GM19438 (cell line): ENCODE results near the gene GMPR2.

Experiments used
- ATAC-seq: cut with Tn5 transposase; IDR thresholded peaks from one replicate; pipeline ENCODE4 v1.9.1; 2021; ENCODE audit warnings: low read depth; ENCODE audit not compliant: unreplicated experiment

GMPR2 gene

GRCh38 chr14:24232645-24233537, at the start of gene GMPR2:
TSS of gene GMPR2 (plus strand) at chr14:24232929. CDS start at chr14:24233254, 325 bp downstream.
- peak; percentile 48 for ATAC-seq

GRCh38 chr14:24183014-24183481, 49.7 kb upstream of the GMPR2 start:
- ATAC-seq = no peak

DNA sequence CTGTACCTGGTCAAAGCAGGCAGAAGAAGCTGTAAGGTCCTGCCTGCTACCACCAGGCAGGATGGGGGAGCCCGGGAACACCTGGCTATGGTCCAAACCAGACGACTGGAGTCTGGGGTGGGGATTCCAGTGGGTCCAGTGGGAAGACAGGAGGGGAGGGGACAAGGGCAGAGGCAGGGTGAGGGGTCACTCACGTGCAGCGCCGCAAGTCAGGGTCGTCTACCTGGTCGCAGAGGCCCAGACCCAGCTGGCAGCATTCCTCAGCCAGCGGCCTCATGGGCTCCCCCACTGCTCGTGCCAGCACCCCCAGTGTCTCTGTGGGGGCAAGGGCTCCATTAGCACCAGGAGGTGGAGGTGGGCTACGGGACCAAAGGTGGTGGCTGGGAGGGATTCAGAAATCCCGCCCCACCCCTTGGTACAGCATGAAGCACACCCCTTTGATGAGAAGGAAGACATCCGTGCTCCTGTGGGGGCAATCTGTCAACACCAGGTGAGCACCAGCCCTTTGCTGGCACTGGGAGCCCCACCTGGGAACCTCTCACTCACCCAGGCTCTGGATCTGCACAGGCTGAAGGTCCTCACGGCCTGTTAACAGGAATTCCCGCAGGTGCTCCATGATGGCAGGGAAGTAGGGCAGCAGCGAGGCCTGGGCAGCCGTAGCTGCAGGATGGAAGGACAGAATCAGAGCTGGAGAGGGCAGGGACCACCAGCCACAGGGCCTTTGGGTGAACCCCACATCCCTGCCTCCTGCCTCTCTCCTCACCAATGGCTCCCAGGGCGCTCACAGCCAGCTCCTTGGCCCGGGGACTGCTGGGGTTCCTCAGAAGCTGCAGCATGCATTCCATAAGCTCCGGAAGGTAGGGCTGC, 48.4 kb upstream of the GMPR2 start:
- no peak for ATAC-seq

DNA sequence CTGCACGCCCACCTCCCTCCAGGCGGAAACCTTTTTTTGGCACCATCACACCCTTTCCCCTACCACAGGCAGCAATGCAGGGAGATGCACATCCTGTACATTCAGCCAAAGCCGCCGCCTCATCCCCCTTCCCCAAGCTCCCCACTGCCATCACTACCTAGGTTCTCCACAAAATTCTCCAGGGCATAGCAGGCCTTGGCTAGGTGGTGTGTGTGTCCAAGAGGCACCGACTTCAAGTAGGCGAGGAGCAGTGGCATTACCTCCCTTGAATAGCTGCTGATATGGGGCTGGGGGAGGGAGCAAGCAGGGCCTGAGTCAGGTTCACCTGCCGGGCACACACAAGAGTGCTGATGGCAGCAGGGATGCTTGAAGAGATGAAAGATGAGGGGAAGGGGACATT, 47.7 kb upstream of the GMPR2 start:
- ATAC-seq = no peak

DNA sequence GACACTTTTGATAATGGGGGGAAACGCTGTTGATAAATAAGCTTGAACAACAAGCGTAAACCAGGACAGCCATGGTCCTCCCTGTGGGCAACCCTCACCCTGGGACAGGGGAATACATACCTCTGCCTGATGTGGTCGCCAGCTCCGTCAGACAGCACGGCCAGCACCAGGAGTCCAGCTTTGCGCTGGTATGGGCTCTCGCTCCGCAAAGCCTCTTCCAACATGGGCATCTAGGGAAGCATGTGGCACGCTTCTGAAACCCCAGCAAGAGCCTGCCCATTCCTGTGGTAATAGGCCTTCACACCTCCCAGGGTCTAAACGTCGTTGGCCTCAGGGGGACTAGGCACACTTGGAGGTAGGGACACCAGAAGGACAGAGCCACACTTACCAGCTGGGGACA, 47.0 kb upstream of the GMPR2 start:
- ATAC-seq = no peak

- ATAC-seq = no peak
These were observed 45.7 kb upstream of the GMPR2 start for GRCh38 chr14:24186831-24187538.

DNA sequence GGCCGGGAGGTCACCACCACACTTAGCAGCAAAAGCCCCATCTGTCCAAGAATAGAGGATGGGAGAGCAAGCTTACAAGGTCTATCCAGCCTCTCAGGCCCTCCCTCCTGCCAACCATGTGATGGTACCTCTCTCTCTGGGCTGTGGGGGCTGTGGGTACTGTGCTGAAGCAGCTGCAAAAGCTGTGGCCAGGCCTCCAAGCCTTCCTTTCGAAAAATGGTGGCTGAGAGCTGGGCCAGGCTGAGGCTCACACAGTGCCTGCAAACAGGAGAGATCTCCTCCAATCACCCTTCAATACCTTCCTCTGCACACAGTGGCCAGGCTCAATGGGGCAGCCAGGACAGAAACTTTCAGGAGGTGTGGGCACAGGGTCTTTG, 45.2 kb upstream of the GMPR2 start:
- ATAC-seq = no peak

DNA sequence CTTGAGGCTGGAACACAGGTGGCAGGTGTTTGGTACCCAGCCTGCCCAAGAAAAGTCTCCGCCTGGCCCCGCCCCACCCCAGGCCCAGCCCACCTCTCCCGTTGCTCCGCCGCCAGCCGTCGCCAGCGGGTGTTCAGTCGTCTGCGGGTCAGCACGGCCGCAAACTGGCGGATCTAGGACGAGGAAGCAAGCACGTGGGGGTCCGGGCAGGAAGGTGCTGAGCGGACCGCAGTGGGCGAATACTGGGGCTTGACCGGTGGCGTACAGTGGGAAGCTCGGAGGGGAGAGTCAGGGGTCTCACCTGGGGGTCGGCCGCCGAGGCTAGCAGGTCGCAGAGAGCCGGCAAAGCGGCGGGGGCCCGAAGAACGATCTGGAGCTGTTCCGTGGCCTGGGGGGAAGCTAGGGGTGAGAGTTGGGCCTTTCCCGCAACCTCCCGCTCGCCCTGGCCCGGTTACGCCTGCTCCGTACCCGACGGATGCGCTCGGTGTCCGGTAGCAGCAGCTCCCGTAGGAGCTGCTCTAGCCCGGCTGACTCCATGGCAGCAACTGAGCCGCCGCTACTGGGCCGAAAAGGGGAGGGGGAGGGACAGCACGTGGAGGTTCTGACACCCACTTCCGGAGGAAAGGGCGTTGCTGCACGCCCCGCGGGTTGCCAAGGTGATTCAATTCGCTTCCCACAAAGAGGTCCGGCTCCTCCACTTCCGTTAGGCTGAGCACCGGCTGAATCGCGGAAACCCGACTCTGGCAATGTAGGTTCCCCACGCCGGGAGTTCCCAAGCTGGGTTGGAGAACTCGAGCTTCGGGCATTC, 44.3 kb upstream of the GMPR2 start, which contains the start of gene IPO4:
TSS of gene IPO4 (minus strand) at position 566 of the 808 bp plus-strand sequence. CDS start at position 537, 29 bp downstream.
- ATAC-seq = peak; percentile 92

GRCh38 chr14:24189059-24189375, 43.7 kb upstream of the GMPR2 start:
- ATAC-seq = no peak

- no peak for ATAC-seq
These were observed 43.3 kb upstream of the GMPR2 start for GRCh38 chr14:24189460-24189859.

DNA sequence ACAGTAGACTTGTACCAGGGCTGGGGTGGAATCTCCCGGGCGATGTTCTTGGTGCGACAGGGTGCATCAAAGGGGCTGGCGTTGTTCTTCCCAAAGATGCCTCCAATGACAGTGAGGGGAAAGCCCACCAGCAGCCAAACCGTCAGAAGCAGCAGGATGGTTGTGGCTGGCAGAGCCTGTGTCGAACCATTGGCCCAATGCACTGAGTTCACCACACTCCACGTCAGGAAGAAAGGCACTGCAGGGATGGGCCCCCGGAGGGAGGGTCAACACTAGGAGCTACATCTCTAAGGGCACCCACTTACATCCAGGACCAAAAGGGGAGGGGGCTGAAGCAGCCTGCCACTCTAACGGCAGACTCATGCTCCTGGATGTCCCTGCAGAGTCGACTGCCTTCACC, 42.3 kb upstream of the GMPR2 start:
- no peak for ATAC-seq

- no peak for ATAC-seq
These were observed 39.8 kb upstream of the GMPR2 start for GRCh38 chr14:24192933-24193332.

DNA sequence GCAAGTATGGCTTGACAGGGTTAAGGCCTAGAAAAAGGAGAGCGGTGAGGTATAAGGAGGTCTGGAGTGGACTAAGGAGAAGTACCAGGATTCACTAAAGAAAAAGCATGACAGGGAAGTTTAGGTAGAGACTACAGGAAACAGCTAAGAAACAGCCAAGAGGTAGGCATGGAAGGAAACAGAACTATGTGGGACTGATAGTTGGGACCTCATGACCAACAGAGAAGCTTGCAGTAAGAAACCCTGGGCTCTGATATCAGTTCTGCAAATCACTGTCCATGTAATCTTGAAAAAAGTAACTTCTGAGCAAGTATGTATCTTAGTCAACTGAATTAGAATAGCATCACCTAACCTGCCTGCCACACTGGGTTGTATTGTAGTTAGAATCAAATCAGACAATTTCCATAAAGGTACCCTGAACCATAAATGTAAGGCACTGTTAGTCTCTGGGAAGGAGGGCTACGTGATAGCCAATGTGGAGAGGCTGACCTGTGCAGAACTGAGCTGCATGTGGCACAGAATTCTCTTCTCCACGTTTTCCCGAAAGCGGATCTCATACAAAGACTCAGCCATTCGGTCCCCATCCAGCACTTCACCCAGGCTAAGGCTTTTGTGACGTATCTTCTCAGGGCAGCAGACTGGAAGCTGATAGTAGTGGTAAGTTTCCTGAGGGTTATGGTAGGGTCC, 38.4 kb upstream of the GMPR2 start:
- no peak for ATAC-seq

DNA sequence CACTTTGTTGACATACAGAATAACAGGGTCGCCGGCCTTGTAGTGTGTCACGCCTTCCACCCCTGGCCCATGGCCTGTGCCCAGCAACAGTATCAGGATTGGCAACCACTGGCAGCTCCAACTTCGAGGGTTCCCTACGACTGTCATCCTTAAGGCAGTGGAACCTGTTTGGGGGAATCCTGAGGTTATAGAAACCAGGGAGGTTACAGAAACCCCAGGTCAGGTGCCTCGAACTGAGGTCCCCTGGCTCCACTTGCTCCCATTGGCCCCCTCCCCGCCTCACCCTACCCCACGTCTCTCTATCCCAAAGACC, 37.9 kb upstream of the GMPR2 start:
- ATAC-seq = no peak

DNA sequence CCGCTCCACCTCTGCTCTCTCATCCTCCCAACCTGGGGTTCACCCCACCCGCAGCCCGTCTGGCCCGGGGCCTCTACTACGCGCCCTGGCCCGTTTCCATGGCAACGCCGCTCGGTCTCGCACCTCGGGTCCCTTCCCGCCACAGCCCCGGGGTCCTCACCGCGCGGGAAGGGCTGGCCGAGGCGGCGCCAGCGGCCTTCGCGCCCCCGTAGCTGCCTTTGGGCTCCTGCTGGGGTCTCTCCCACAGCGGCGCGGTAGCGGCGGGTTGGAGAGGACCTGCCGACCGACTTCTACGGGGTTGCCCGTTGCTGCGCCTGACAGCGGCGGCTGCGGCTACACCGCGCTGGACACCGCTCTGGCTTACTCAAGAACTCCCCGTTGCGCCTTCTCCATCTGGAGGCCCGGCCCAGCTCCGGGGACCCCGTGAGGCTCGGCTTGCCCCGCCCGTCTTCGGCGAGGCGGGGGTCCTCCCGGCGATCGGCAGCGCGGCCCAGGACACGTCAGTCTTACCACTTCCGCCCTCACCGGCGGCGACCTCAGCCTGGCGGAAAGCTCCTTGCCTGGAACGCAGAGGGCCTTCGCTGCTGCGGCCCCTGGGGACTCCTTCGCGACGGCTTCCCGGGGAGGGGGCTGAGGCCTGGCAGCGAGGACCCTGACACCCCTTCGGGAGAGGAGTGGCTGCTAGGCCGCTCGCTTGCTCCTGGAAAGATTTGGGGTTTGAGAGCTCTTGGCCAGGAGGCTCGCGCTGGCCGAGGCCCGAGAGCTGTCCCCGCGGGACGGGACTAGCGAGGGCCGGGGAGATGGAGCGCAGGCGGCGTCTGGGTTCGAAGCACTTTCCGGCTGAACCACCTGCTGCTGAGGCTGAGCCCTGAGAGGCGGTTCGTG, 37.3 kb upstream of the GMPR2 start, which contains the start of gene TM9SF1:
TSS of gene TM9SF1 (minus strand) at position 256 of the 885 bp plus-strand sequence. CDS start 422 bp downstream, outside the sequence.
- ATAC-seq = peak; percentile 81

- ATAC-seq = peak; percentile 30
These were observed 36.4 kb upstream of the GMPR2 start for GRCh38 chr14:24196071-24197055.

DNA sequence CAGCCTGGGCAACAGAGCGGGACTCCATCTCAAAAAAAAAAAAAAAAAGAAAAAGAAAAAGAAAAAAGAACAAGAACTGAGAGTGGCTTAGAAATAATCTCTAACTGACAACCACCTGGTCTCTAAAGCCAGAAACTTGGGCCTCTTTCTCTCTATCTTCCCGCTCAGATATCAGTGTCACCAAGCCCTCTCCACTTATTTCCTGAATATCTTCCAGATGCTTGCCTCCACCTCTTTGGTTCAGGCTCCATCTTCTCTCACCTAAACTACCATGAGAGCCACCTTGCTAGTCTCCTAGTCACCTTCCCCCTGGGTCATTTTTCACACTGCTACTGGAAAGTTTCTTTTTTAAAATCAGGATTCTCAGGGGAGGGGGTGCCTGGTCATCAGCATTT, 35.7 kb upstream of the GMPR2 start:
- ATAC-seq = no peak
